Measurements from ENCODE around the gene STX8.
"Not testable (repeated sequence)": the region's sequence is repeated elsewhere in the genome, so short reads cannot be mapped to it uniquely, and the experiment has no call there.

The STX8 gene

DNA sequence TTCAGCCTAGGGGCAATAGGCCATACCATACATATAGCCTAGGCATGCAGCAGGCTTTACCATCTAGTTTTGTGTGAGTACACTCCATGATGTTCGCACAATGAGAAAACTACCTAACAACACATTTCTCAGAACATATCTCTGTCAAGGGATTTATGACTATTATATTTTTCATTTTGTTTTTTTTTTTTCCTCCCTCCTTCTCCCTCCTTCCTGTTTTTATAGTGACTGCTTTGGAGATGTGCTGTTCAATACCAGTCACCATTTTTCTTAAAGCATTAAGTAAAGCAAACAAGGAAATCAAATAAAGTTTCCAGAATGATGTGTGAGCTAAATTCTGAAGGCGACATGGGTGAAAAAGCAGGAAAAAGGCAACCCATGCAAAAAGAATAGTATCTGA is 194.6 kb downstream of the STX8 start:
- DNase-seq: no peak

DNA sequence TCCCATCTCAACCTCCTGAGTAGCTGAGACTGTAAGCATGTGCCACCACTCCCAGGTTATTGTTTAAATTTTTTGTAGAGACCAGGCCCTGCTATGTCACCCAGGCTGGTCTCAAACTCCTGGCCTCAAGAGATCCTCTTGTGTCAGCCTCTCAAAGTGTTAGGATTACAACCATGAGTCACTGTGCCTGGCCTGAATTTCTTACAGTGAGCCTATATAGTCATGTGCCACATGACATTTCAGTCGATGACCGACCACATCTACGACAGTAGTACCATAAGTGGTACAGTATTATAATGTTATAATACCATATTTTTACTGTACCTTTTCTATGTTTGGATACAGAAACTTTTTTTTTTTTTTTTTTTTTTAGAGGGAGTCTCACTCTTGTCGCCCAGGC is 195.3 kb downstream of the STX8 start:
- no peak for DNase-seq

DNA sequence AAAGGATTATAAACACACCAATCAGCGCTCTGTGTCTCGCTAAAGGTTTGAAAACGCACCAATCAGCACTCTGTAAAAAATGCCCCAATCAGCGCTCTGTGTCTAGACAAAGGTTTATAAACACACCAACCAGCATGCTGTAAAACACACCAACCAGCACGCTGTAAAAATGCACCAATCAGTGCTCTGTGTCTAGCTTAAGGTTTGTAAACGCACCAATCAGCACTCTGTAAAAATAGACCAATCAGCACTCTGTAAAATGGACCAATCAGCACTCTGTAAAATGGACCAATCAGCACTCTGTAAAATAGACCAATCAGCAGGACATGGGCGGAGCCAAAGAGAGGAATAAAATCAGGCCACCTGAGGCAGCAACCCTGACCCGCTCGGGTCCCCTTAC is 199.4 kb downstream of the STX8 start:
- not testable (repeated sequence) for DNase-seq

DNA sequence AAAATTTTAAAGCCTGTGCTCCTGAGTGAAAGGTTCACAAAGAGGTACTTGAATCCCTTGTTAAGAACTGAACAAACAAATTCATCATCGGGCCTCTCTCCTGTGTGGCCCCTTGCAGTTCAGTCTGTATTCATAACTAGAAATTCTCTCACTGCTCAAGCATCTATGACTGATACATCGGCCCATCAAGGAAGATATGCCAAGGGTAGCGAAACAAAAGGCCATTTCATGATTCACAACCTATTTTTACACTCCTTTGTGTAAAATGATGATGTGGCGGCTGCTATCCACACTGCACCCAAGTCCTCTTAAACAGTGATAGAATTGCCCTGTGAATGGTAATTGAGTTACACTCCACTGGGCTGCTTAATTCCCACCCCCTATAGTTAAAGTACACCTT is 204.6 kb downstream of the STX8 start:
- DNase-seq: no peak

DNA sequence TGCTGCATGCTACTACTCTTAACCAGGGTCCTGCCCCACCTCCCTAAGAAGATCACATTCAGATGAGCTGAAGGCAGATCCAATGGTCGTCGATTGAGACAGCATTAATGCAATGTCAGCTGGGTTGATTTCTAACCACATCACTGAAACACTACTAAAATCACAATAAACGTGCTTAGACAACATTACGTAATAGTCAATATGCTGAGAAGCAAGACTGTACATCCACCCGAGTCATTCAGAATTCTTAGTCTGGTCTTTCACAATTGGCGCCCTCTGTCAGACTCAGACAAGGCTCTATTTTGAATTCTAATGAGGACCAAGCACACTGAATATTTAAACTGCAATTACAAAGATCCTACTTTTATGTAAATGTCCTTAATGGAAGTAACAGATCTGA is 205.2 kb downstream of the STX8 start:
- DNase-seq: no peak

DNA sequence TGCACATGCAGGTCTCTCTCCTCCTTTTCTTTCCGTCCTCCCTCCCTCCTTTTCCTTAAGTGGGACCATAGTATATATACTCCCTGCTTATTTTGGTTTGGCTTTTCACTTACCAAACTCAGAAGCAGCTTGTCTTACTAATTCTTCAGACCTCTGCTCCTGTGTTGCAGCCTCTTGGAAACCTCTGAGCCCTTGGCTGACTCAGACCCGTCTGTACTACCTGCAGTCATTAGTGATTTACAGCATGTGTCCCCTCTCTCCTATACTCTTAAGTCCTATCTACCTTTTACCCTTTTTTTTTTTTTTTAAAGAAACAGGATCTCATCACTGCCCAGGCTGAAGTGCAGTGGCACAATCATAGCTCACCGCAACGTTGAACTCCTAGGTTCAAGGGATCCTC is 207.0 kb downstream of the STX8 start:
- DNase-seq: no peak

DNA sequence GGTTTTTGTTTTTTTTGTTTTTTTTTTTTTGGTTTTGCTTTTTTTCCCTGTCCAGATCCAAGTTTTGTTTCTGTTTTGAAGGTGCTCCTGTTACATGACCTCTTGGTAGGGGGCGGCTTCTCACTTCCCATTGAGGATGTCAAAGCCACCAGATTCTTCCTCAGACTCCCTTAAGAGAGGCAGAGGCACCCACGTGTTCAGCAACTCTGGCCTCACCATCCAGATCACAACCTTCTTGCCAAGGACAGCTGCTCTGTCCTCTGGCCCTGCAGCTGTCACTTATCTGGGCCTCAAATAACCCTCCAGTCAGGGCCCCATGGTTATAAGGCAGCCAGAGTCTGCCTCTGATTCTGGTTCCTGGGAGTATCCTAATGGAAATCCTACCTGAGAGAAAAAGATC is 208.5 kb downstream of the STX8 start:
- no peak for DNase-seq

DNA sequence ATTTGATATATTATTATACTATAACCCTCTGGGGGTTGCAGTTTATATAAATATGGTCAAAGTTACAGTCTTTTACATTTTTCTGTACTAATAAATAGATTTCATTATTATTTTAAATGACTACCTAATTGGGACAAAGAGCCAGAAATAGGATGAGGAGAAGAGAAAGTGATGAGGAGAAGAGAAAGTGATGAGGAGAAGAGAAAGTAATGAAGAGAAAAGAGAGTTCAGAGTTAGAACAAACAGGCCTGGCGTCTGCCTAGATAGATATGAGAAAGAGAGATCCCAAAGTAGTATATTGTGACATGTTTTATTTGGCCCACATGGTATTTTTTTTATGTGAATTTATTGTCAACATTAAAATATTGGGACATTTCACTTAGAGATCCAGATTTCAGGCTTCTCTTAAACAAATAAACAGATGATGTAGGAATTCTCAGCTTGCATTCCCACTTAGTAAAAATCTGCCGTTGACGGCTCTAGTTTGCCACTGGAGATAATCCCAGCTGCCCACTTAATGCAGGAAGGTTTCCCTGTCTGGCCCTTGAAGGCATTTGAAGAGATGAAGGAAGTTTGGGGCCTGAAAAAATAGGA is 210.7 kb downstream of the STX8 start:
- DNase-seq: no peak

DNA sequence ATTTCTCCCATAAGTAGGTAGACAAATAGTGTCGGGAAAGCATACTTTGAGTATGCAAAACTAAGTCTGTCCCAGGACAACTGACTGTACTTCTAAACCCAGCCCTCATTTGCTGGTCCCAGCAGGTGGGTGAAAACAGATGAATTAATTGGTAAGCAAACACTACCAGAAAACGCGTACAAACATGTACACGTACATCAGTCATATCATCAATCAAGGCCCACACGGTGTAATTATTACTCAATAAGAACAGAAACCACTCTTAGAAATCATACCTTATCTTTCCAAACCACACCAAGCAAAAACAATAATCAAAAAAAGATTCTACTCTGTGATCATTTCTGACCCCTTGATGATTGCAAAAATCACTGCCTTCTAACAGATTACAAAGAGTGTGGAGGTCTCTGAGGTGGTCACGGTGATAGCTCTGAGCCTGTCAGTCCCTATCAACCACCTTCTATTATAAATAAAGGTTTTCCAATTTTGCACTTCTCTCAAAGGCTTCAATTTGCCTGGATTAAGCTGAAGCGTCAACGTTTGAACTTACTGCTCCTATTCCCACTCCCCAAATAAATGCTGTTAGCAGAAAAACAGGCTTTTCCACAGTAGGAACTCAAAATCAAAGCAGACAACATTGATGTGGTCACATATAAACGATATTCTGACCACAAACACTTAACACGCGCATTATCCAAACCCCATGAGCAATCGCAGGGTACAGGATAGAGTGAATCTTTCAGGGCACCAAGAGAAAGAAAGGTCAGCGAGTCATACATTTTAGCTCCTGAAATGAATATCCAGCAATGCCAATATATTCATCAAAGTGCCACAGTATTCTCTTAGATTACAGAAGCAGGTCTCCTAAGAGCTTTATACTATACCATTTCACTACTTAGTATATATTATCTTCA is 211.9 kb downstream of the STX8 start:
- DNase-seq: no peak

DNA sequence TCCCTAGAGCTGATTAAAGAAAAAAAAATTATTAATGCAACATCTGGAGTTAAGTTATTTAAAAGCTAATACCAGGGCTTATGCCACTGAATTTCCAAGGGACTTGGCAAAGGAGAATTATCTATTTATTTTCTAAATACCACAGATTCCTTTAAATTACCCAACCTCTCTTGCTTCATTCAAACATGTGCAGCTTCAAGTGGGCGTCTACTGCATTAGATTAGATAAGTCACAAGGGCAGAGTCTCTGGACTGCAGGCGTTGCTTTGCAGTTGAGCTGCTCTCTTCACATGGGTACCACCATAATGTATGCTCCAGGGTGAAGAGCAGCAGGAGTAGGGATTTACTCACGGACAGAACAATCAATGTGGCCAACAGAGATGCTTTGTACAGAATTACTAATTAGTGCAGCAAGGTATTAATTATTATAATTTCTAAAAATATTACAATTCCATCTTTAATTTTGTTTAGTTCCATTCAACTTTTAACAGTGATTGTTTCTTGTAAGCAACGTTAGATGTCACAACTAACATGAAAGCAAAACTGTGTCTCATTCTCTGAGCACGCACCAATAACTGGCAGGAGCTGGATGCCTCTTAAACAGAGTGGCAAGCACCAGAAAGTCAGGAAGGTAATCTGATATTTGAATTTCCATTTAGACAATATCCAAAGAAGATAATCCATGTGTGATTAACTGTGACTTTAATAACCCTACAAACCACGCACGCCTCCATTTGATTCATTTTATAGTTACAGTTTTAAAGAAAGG is 214.2 kb downstream of the STX8 start:
- no peak for DNase-seq

DNA sequence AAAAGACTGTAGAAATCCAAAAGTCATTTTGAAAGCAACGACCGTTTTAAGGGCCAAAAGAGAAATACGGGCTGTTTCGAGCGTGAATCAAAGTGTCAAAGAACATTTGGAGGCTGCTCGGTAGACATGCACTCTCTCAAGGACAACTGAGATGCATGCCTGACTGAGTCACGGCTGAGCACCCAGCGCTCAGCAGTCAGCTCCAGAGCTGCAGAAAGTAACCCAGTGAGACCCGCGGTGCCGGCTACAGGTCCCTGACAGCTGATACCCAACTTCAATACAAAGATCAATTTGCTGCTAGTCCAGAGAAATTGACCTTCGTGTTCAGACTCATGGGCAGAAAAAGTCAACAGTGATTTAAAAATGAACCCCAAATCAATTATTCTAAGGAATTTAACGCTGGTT is 214.9 kb downstream of the STX8 start:
- no peak for DNase-seq

DNA sequence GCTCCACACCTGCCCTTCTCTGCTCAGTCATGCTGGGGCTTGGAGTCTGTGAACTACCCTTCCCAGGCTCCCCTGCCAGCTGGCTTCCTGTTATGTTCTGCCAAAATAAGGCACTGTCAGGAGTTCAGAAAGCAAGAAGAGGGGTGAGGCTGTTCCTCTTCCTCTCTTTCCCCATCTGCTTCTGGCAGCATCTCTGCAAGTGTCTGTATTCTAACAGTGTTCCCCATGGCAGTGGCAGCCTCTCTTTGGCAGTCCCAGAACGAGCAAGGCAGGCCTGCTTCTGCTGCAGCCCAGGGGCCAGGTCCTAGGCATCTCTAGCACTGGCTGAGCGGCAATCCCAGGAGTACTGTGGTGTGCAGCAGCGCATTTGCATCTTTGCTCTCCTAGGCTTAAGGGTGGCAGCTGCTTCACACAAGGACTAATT is 219.1 kb downstream of the STX8 start:
- no peak for DNase-seq

DNA sequence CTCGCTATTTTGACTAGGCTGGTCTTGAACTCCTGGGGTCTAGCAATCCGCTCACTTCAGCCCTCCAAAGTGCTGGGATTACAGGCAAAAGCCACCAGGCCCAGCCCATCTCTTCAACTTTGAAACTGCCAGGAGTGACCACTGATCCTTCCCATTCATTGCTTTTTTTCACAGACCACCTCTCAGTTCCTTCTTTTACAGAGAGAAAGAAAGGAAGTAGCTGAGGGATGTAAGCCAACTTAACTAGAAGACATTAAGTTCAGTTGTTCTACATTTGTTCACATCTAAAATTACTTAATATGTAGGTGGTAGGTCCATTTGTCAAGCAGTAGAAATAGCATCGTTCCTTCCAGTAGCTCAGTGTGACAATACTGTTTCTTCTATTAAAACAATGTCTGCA is 219.8 kb downstream of the STX8 start:
- DNase-seq: no peak

DNA sequence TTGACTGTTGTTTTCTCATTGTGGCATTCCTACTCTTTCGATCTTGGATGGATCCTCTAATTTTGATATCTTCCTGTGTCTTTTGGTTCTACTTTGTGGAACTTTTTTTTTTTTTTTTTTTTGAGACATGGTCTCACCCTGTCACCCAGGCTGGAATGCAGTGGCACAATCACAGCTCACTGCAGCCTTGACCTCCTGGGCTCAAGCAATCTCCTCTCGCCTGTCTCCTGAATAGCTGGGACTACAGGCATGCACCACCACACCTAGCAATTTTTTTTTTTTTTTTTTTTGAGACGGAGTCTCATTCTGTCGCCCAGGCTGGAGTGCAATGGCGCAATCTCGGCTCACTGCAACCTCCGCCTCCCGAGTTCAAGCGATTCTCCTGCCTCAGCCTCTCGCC is 220.4 kb downstream of the STX8 start:
- not testable (repeated sequence) for DNase-seq

DNA sequence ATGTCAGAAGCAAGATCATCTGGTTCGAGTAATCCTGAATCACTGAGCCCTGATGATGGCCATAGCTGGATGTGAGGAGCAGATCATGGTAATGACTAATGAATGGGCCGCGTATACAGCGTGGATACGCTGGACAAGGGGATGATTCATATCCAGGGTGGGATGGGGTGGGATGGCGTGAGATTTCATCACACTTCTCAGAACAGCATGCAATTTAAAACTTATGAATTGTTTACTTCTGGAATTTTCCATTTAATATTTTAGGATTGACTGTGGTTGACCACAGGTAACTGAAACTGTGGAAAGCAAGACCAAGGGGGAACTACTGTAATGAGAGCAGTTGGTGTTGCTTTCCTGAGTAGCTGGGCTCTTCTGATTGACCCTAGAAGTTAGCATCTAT is 225.5 kb downstream of the STX8 start:
- no peak for DNase-seq

DNA sequence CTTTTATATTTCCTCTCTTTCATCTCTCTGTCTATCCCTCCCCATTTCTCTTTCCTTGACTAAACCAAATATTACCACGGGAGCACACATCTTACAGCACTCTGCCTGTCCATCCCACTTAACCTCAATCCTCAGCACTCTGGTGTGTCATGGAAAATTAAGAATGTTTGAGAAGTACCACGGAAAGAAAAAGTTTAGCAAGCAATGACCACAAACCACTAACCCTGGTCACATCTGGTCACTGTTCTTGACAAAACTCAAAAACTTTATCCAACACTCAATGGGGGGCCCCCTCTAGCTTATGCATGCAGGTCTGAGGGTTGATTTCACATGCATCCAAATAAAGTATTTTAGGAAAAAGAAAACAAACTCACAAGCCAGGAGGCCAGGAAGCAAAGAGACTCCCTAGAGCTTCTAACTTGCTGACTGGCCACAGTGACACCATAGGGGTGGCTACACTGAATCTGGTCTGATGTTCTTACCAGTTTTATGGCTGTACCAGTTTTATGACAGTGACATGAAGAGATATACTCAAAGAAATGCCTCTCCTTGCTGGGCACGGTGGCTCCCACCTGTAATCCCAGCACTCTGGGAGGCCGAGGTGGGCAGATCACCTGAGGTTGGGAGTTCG is 229.2 kb downstream of the STX8 start:
- DNase-seq: no peak

DNA sequence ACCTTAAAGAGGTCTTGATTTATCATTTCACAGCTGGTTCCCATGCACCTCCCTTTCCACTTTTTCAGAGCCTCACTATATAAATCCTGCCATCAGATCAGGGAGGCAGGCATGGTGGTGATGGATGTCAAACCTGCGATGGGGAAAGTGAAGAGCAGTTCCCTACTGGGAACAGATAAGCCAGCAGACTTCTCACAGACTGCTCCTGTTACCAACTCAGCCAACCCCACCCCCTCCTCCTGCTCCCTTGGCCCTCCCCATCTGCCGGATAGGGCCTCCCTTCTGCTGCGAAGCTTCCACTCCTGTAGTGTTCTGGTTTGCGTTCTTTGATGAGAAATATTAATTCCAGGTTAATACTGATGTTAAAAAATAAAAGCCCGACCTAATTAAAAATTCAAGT is 232.1 kb downstream of the STX8 start:
- DNase-seq: no peak

DNA sequence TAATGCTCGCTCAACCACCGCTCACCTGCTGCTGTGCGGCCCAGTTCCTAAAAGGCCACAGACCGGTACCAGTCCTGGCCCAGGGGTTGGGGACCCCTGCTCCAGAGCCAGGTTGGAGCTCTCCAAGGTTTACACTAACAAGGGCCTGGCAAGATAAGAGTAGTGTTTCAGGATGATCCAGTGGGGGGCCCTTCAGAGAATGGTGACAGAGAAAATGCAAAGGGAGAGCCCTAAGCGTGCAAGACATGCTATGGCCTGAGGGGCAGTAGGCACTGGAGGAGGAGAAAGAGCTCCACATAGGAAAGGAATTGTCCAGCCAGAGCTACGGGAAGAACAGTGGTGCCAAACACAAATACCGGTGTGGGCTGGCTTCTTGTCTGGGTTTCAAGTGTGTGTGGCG is 233.4 kb downstream of the STX8 start:
- DNase-seq: no peak

DNA sequence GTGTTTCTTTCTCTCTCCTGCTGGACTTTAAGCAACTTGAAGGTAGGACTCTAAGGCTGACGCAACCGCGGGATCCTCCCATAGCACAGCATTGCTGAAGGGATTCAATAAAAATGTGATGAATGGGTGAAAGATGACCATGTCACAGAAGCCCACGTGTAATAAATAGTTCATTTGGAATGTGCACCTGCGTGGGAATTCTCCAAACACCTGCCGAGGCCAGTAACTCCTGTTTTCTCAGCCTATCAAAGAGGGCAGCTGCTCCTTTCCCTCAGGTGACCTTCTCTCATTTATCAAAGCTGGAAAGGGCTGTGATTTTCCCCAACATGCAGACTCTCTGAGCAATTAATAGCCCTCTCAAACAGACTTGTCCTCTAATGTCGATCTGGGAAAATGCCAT is 235.7 kb downstream of the STX8 start:
- no peak for DNase-seq

DNA sequence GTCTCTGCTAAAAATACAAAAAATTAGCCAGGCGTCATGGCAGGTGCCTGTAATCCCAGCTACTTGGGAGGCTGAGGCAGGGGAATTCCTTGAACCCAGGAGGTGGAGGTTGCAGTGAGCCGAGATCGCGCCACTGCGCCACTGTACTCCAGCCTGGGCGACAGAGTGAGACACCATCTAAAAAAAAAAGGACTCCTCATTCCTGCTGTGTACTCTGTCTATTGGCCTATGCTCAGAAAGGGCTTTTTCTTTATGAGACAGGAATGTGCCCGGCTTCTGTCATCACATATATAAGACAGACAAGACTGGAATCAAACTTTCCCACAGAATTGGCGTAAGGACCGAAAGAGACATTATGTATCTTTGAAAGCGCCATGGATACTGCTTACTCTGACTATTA is 236.1 kb downstream of the STX8 start:
- not testable (repeated sequence) for DNase-seq

DNA sequence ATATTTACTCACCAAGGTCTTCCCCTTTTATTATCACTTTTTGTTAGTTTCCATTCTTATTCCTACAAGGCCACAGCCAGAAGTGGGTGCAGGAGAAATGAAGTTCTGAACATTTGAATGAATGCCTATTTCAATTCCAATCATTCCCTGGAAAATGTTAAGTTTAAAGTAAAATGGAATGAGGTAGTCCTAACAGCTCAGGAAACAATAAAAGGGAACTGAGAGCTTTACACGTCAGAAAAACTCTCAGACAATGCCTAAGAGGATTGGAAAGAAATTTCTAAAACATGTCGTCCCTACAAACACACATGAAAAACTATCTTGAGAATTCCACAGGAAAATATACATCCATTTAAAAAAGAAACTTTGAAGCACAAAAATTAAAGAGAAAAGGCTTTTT is 238.8 kb downstream of the STX8 start:
- no peak for DNase-seq

DNA sequence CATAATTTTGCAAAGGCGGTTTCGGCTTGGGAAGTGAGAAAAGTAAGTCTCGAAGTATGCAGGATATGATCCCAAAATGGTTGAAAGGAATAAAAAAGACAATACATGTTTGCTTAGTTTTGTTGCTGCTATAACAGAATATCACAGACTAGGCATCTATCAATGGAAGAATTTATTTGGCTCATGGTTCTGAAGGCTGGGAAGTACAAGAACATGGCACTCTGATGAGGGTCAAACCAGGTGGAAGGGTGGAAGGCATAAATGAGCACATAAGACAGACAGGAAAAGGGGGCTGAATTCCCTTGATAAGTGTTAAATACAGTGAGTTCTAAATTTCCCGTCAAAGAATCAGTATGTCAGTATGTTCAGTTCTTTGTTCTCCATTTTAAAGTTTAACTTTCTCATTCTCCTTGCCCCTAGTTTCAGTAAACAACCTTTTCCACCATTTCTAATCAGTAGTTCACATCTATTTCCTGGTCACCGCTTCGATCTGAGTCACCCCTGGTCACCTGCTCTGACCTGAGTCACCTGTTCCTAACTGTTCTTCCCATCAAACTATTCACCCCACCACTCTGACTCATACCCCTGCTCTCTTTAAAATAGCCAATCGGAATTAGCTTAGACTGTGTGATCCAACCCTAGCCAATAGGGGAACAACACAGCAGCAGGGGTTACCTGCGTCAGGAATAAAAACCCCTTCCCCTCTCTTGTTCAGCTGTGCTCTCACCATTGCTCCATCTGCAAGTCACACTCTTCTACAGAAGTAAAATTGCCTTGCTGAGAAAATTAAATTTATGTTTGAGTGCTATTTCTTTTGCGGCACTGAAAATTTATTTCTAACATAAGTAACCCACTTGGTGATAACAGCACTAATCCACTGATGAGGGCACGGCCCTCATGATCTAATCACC is 240.8 kb downstream of the STX8 start:
- DNase-seq: no peak
